Body of pancreas (tissue), 4 donors: Measurements from ENCODE around the gene ANO2. TPM values are rescaled to one million over a fixed set of nuclear protein-coding genes. Genes with fewer than 3 reads are reported as not detected.

Source experiments
- ATAC-seq: fragments of 150-250 bp; one replicate; pipeline ENCODE4 v1.9.1; 2016
- DNase-seq, 4 donors: peaks; one replicate each; pipeline ENCODE4 v3.0.0-alpha.2; 2019
- H3K27ac ChIP-seq, 4 donors: fragments of 200-600 bp; sonication (generic); 1 replicate in 3 of 4; 2 replicates in 1 of 4; pipeline versions ENCODE4 v1.5.1 to v1.6.1; 2016 to 2019; ENCODE audit warnings: mild to moderate bottlenecking in 1 of 4, mixed read lengths in 1 of 4, moderate library complexity in 1 of 4
- H3K27me3 ChIP-seq, 2 donors: fragments of 200-600 bp; sonication (generic); one replicate each; pipeline ENCODE4 v1.6.0; 2016; ENCODE audit warnings: mild to moderate bottlenecking in 1 of 2
- H3K36me3 ChIP-seq, 2 donors: fragments of 200-600 bp; sonication (generic); replicated peaks in 1 of 2; 2 replicates each; pipeline ENCODE4 v1.5.1; 2016; ENCODE audit warnings: low read depth in 2 of 2; ENCODE audit not compliant: insufficient read depth in 1 of 2
- H3K4me1 ChIP-seq: fragments of 200-600 bp; sonication (generic); one replicate; pipeline ENCODE4 v1.6.0; 2016
- H3K4me3 ChIP-seq, 2 donors: fragments of 200-600 bp; sonication (generic); 1 replicate in 1 of 2; 2 replicates in 1 of 2; pipeline ENCODE4 v1.5.1; 2016 to 2019
- H3K9me3 ChIP-seq, 3 donors: fragments of 200-600 bp; sonication (generic); 1 replicate in 2 of 3; 2 replicates in 1 of 3; pipeline ENCODE4 v1.5.1; 2016
- CTCF ChIP-seq, 7 experiments: fragments of 450-650 bp in 4 of 7; fragments of 200-600 bp in 3 of 7; sonication (generic) in 3 of 7; IDR thresholded peaks; one replicate each; pipeline ENCODE4 v1.5.1; 2016 to 2019; ENCODE audit warnings: antibody characterized with exemption in 7 of 7
- POLR2A ChIP-seq, 3 donors: fragments of 450-650 bp; IDR thresholded peaks; one replicate each; pipeline ENCODE4 v1.6.1; 2016; ENCODE audit warnings: antibody characterized with exemption in 3 of 3, mild to moderate bottlenecking in 2 of 3
- WGBS, 2 donors: methylation state at CpG; one replicate each; pipeline ENCODE4 v1.1.5; 2017; 5-methylcytosine and 5-hydroxymethylcytosine counted together
- intact Hi-C: fragments of 100-400 bp; cut with DNase I; formaldehyde crosslinking; loops from one replicate; pipeline ENCODE4 v1.15.1; 2023
- total RNA-seq, 2 donors: library from RNA; depleted of rRNA; stranded (reverse); fragments of >200 nt; gene quantifications; one replicate each; pipeline ENCODE4 v1.1.0, GENCODE V29; 2016

Gene ANO2
- total RNA-seq, 2 donors from 2014 or later: 2.1 to 4.3 TPM

DNA sequence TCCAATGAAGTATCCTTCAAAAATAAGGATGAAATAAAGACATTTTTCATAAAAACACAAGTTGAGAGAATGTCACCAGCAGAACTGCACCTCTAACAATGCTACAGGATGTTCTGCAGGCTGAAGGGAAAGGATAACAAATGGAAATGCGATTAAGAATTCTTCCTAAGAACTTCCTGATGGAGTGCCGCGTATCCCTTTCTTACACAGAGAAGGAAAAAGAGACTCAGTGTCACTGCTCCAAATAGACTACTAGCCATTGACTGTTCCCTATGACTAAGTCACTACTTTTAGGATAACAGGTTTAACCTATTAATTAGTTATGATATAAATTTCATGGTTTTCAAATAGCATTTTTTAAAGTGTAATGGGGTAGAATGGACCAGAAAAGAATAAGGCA, 3.2 kb downstream of the ANO2 start:
- intact Hi-C loops: no loop called here
- no peak for ATAC-seq
- peaks cover 14% of the 10 kb centered on the region for H3K4me1 ChIP-seq

DNA sequence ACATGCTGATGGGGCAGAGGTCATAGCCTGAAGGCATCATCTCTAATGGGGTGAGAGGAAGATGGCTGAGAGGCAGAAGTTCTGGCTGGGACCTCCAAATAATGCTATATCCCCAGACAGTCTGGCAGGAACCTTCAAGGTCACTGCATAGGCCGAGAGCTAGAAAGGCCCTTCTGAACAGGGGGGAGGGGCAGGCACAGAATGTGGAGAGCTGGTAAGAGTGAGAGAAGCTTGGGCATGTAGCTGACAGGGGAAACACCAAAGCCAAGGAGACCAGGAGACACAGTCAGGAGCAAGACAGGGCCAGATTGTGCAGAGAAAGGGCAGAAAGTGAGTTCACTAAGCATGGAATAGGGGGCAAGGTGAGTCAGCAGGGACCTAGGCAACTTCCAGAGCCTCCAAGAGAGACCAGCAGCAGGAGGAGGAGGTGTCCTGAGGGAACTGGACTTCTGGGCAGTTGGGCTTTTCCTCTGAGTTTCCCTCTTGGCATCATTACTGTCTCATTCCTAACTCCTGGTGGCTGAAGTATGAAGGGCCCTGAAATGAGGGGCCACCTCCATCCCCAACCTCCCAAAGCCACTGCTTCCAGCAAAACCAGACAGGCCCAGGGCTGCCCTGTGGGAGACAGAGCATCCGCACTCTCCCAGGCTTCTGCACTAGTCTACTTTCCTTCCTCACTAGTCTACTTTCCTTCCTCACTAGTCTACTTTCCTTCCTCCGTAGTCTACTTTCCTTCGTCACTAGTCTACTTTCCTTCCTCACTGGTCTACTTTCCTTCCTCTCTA, 17.1 kb downstream of the ANO2 start:
- no peak for ATAC-seq
- Histone ChIP-seq H3K4me1 (no peaks in the 10 kb centered on the region), H3K27me3 (no peaks in the 10 kb centered on the region), H3K36me3 (no peaks in the 10 kb centered on the region), H3K9me3 (no peaks in the 10 kb centered on the region), H3K27ac (no peak overlapping the region), H3K4me3 (no peak overlapping the region)
- DNase-seq: no peak
- WGBS, 2 donors: 50 to 71% methylated on average over 2 to 4 of the region's 4 CpGs
- intact Hi-C loops: no loop called here
- no peak for TF ChIP-seq POLR2A (IDR thresholded peaks at IDR 0.05)
- no peak for TF ChIP-seq CTCF (IDR thresholded peaks at IDR 0.05)

More for the DNA sequence above, 3.2 kb downstream of the ANO2 start:
- no peak overlapping the region for H3K4me3 ChIP-seq
- H3K27ac ChIP-seq: no peak overlapping the region
- 72 to 87% methylated on average over 3 of the region's 3 CpGs for WGBS, 2 donors
- no peak for DNase-seq
- no peaks in the 10 kb centered on the region for H3K36me3 ChIP-seq
- TF ChIP-seq CTCF (IDR thresholded peaks at IDR 0.05) (no peak), POLR2A (IDR thresholded peaks at IDR 0.05) (no peak)
- H3K9me3 ChIP-seq: no peaks in the 10 kb centered on the region
- H3K27me3 ChIP-seq: peaks cover 0 to 6% of the 10 kb centered on the region in 2 donors

- H3K27ac ChIP-seq: no peak overlapping the region
- no peak overlapping the region for H3K4me3 ChIP-seq
- H3K27me3 ChIP-seq: no peaks in the 10 kb centered on the region
- no peaks in the 10 kb centered on the region for H3K9me3 ChIP-seq
- ATAC-seq (no peak), DNase-seq (no peak)
- 67 to 74% methylated on average over 9 of the region's 9 CpGs for WGBS, 2 donors
- no peaks in the 10 kb centered on the region for H3K36me3 ChIP-seq
- TF ChIP-seq CTCF (IDR thresholded peaks at IDR 0.05): no peak
- TF ChIP-seq POLR2A (IDR thresholded peaks at IDR 0.05): no peak
- intact Hi-C loops: no loop called here
- H3K4me1 ChIP-seq: no peaks in the 10 kb centered on the region
Measured at GRCh38 chr12:5925646-5926045, 19.4 kb downstream of the ANO2 start.

- Histone ChIP-seq H3K36me3 (no peaks in the 10 kb centered on the region), H3K9me3 (no peaks in the 10 kb centered on the region), H3K27me3 (no peaks in the 10 kb centered on the region), H3K4me3 (no peak overlapping the region), H3K27ac (no peak overlapping the region), H3K4me1 (no peaks in the 10 kb centered on the region)
- ATAC-seq (no peak), DNase-seq (no peak)
- TF ChIP-seq POLR2A (IDR thresholded peaks at IDR 0.05) (no peak), CTCF (IDR thresholded peaks at IDR 0.05) (no peak)
- 39 to 42% methylated on average over 7 of the region's 7 CpGs for WGBS, 2 donors
- intact Hi-C loops: no loop called here
Measured at GRCh38 chr12:5924342-5924741, 20.7 kb downstream of the ANO2 start.

- no peak overlapping the region for H3K4me3 ChIP-seq
- ATAC-seq: no peak
- no peak for DNase-seq
- H3K4me1 ChIP-seq: no peaks in the 10 kb centered on the region
- H3K27me3 ChIP-seq: no peaks in the 10 kb centered on the region
- intact Hi-C loops: no loop called here
- H3K27ac ChIP-seq: no peak overlapping the region
- TF ChIP-seq POLR2A (IDR thresholded peaks at IDR 0.05) (no peak), CTCF (IDR thresholded peaks at IDR 0.05) (no peak)
- H3K9me3 ChIP-seq: no peaks in the 10 kb centered on the region
- H3K36me3 ChIP-seq: no peaks in the 10 kb centered on the region
- 21 to 28% methylated on average over 5 of the region's 5 CpGs for WGBS, 2 donors
Measured at GRCh38 chr12:5923751-5924150, 21.3 kb downstream of the ANO2 start.
